ENCODE data around the gene CFAP58. TPM values are rescaled to one million over a fixed set of nuclear protein-coding genes. Genes with fewer than 3 reads are reported as not detected.

The CFAP58 gene
- polyA plus RNA-seq, 4 donors = 0.35 to 0.49 (median 0.43) TPM

- DNase-seq (ENCODE audit: low read depth in 4 of 4, low spot score in 3 of 4) = no peak
Measured at GRCh38 chr10:104472957-104473745, 119.5 kb downstream of the CFAP58 start.

GRCh38 chr10:104478380-104478779, 124.7 kb downstream of the CFAP58 start:
- DNase-seq (ENCODE audit: low read depth in 4 of 4, low spot score in 3 of 4) = no peak

GRCh38 chr10:104479906-104480593, 126.4 kb downstream of the CFAP58 start:
- no peak for DNase-seq (ENCODE audit: low read depth in 4 of 4, low spot score in 3 of 4)

DNA sequence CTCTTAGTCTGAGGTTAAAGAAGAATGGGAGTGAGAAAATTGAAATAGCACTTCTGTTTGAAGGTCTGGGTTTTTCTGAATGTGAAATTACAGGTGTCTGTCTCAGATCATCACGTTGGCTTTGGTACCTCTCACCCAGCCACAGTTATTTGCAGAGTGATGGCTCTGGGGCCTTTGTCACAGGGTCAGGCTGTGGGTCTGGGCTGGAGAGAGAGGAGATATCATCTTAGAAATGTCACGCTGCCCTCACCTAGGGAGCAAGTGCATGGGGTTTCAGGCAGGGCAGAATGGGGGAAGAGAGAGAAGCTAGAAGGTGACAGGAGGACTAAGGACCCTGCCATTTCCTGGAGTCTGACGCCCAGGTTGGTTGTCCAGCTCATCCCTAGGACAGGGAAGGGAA, 127.2 kb downstream of the CFAP58 start:
- no peak for DNase-seq (ENCODE audit: low read depth in 4 of 4, low spot score in 3 of 4)

GRCh38 chr10:104483582-104483981, 129.9 kb downstream of the CFAP58 start:
- no peak for DNase-seq (ENCODE audit: low read depth in 4 of 4, low spot score in 3 of 4)

DNA sequence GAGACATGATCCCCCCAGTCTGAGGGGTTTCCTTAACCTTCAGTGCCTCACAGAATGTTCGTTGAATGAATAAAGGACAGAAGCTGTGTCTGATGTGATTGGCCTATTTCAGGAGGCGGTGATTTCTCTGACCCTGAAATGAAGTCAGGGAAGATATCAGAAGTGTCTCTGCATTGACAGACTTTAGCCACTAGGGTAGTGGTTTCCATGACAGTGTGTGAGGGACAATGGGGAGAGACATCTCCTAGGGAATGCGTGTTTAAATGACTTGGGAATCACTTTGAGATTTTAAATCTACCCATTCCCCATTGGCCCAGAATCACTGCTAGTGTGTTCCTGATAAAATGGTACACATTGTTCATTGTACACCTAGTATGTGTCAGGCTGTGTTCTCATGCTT, 132.0 kb downstream of the CFAP58 start:
- no peak for DNase-seq (ENCODE audit: low read depth in 4 of 4, low spot score in 3 of 4)

GRCh38 chr10:104486803-104487202, 133.2 kb downstream of the CFAP58 start:
- DNase-seq (ENCODE audit: low read depth in 4 of 4, low spot score in 3 of 4) = no peak

GRCh38 chr10:104487794-104488438, 134.3 kb downstream of the CFAP58 start:
- DNase-seq (ENCODE audit: low read depth in 4 of 4, low spot score in 3 of 4) = no peak

DNA sequence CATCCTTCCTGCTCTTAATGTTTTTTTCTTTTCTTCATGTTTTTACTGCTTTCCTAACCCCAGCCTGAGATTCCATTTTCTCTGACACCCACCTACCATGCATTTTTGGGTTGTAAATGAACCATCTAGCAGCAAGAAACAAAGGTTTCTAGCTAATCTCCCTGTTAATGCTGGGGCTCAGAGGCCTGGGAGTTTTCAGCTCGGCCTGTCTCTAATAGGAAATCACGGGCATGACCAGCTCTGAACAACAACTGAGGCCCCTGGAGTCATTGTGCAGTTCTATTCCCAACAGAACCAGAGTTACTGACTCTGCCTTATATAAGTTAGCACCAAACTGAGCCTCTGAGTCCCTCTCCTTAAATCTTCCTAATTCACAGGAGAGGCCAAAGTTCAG, 134.8 kb downstream of the CFAP58 start:
- no peak for DNase-seq (ENCODE audit: low read depth in 4 of 4, low spot score in 3 of 4)

GRCh38 chr10:104492329-104492940, 138.8 kb downstream of the CFAP58 start:
- DNase-seq (ENCODE audit: low read depth in 4 of 4, low spot score in 3 of 4) = no peak

DNA sequence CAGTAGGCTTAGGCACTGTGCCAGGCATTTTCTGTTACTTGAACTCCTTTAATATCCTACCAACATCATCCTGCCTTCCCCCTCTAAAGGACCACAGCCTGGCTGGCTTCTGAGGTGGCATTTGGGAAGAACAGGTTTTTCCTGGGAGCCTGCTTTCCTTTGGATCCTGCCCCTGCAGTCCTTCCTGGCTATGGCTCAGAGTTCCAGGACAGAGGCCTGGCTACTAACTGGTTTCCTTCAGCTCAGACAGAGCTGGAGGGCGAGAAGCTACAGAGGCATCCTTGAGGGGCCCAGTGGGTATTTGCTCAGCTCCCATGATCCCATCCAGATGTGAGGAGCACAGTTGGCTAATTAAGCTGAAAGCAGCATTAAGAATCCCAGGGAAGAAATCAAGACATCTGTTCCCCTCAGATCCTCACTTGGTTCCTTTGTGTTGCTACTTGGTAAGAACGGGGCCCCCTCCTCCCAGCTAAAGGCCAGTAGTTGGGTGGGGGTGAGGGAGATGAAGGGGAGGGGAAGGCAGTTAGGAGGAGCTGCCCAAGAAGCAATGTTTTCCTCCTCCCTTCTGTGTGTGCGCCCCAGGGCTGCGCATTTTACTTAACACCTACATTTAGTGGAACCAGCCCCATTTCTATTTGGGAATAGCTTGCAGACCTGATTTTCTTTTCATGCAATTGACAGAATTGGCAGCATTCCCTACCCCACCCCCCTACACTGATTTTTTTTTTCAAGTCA, 144.9 kb downstream of the CFAP58 start:
- no peak for DNase-seq (ENCODE audit: low read depth in 4 of 4, low spot score in 3 of 4)

DNA sequence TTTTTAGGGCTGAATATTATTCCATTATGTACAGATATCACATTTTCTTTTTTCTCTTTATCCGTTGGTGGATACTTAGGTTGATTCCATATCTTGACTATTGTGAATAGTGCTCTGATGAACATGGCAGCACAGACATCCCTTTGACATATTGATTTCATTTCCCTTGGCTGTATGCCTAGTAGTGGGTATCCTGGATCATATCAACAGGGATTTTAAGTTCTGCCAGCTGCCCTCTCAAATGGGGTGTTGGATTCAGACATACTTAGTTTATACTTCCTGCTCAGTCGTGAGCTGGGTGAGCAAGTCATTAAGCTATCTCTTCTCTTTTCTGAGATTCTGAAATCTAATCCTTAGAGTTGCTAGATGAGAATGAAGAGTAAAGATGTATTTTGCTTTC, 147.8 kb downstream of the CFAP58 start:
- no peak for DNase-seq (ENCODE audit: low read depth in 4 of 4, low spot score in 3 of 4)

DNA sequence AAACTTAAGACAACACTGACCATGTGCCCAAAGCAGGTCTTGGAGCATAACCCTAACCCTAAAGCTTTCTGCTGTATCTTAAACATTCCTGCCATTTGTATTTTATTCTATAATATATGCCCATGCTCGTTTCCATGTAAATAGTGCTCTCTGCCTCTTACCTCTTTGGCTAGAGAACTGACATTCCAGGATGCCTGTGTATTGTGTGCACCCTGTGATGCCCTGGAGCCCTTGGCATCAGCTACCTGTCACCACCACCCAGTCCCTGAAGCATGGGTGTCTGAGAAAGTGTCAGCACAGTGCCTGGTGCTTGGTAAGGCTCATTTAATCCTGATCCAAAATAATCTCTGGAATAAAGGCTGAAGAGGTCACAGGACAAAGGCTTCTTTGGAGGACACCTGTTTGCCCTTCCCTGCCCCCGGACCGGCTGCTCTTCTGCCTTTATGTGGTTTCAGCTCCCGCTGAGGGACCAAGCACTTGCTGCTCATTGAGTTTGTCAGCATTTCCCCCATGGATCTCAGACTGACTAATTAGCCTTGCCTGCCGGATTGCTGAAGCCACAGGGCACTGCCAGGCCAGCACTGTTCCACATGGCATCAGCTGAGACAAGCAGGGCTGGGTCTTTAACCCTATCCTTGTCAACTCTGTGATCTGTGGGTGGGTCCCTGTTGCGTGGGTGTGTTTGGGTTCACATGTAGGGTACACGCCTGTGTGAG, 148.4 kb downstream of the CFAP58 start:
- no peak for DNase-seq (ENCODE audit: low read depth in 4 of 4, low spot score in 3 of 4)

DNA sequence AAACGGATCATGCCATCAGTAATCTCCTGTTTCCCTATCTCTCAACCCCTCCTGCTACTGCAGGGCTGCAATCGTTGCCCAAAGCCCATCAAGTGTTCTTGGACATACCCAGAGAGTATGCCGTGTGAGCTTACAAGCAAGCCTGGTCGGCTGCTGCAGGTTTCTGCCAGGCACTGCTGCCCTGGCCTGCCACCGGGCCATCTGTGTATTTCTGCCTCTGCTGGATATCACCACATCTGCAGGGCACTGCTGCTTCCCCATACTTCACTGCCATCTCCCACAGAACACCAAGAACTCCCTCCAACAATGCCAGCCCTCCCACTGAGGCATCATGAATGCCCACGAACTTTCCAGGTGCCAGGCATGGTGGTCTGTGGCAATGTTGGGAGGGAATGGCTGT, 149.3 kb downstream of the CFAP58 start:
- DNase-seq (ENCODE audit: low read depth in 4 of 4, low spot score in 3 of 4) = no peak

Other genes starting within 250 kb of the CFAP58 start
- 10 to 100 TPM; 10.8 to 13.3 (median 11.9) TPM for gene SFR1, start 231.7 kb upstream of the CFAP58 start, polyA plus RNA-seq (ENCODE audit: insufficient read length in 4 of 4)
- 10 to 100 TPM; 13.8 to 20.5 (median 14.3) TPM for gene CFAP43, start 121.5 kb upstream of the CFAP58 start, polyA plus RNA-seq (ENCODE audit: insufficient read length in 4 of 4)
- gene GSTO1, start 98.9 kb upstream of the CFAP58 start, polyA plus RNA-seq (ENCODE audit: insufficient read length in 4 of 4) = 100 to 1,000 TPM in 2 of 4 donors, 10 to 100 TPM in 2; 93.7 to 108 (median 99.5) TPM
- gene GSTO2, start 84.6 kb upstream of the CFAP58 start, polyA plus RNA-seq (ENCODE audit: insufficient read length in 4 of 4) = 10 to 100 TPM; 27.9 to 34.1 (median 31.4) TPM
- gene ITPRIP, start 15.4 kb upstream of the CFAP58 start, polyA plus RNA-seq (ENCODE audit: insufficient read length in 4 of 4) = 10 to 100 TPM; 10.0 to 13.7 (median 11.3) TPM

Data from right renal pelvis (tissue), 4 donors.